HEK293 (cell line): ENCODE results near the gene C2orf69.

Source experiments
- CTCF ChIA-PET: fragments of 350-600 bp; formaldehyde crosslinking; extraction: SDS; loops from one replicate; lab custom pipeline; 2021; ENCODE audit warnings: antibody characterized with exemption; lab: Yijun Ruan, JAX
- POLR2A ChIA-PET: fragments of 300-600 bp; formaldehyde crosslinking; extraction: SDS; loops from one replicate; lab custom pipeline; 2020; ENCODE audit warnings: antibody characterized with exemption, inconsistent platforms; lab: Yijun Ruan, JAX
- H3K27ac ChIP-seq: fragments of 200-500 bp; sonication (Bioruptor generic); 2 replicates; pipeline ENCODE4 v1.5.1; 2014; ENCODE audit warnings: low read depth, low read length, control low read depth, inconsistent platforms; ENCODE audit errors: extremely low read depth
- H3K36me3 ChIP-seq, 2 experiments: fragments of 200-500 bp in 1 of 2; sonication (Bioruptor generic) in 1 of 2; 1 replicate in 1 of 2; 2 replicates in 1 of 2; pipeline ENCODE4 v1.5.1; 2014 to 2017; ENCODE audit warnings: inconsistent platforms in 2 of 2, low read length in 2 of 2; ENCODE audit not compliant: control insufficient read depth in 2 of 2, insufficient read depth in 1 of 2
- H3K4me1 ChIP-seq: fragments of 200-500 bp; sonication (Bioruptor generic); 2 replicates; pipeline ENCODE4 v1.5.1; 2014; ENCODE audit warnings: mild to moderate bottlenecking, low read length, inconsistent platforms; ENCODE audit not compliant: control insufficient read depth, insufficient read depth
- H3K4me3 ChIP-seq: 2 replicates; pipeline ENCODE4 v1.5.1; 2011; ENCODE audit warnings: low read depth, mild to moderate bottlenecking, control low read depth, low read length, moderate library complexity
- H3K9me3 ChIP-seq: fragments of 200-500 bp; sonication (Bioruptor generic); 2 replicates; pipeline ENCODE4 v1.5.1; 2014; ENCODE audit warnings: low read depth, low read length, inconsistent platforms; ENCODE audit not compliant: control insufficient read depth, insufficient read depth
- GFI1B ChIP-seq: fragments of 450-650 bp; formaldehyde crosslinking; IDR thresholded peaks from 2 replicates; pipeline ENCODE4 v1.5.1; 2016; ENCODE audit warnings: missing biosample characterization, missing genetic modification characterization
- OSR2 ChIP-seq: fragments of 450-650 bp; formaldehyde crosslinking; IDR thresholded peaks from 2 replicates; pipeline ENCODE4 v1.5.1; 2016; ENCODE audit warnings: missing biosample characterization, missing genetic modification characterization
- PATZ1 ChIP-seq: fragments of 450-650 bp; formaldehyde crosslinking; IDR thresholded peaks from 2 replicates; pipeline ENCODE4 v1.5.1; 2016; ENCODE audit warnings: missing biosample characterization, missing genetic modification characterization
- YY2 ChIP-seq: fragments of 450-650 bp; formaldehyde crosslinking; IDR thresholded peaks from 2 replicates; pipeline ENCODE4 v1.5.1; 2016; ENCODE audit warnings: missing biosample characterization, missing genetic modification characterization
- ZBTB1 ChIP-seq: fragments of 450-650 bp; formaldehyde crosslinking; IDR thresholded peaks from 2 replicates; pipeline ENCODE4 v1.5.1; 2016; ENCODE audit warnings: missing biosample characterization, missing genetic modification characterization
- ZBTB11 ChIP-seq: fragments of 450-650 bp; formaldehyde crosslinking; conservative IDR thresholded peaks from 2 replicates; pipeline ENCODE4 v1.5.1; 2016; ENCODE audit warnings: low read depth, missing biosample characterization, missing genetic modification characterization
- ZBTB20 ChIP-seq: fragments of 450-650 bp; formaldehyde crosslinking; IDR thresholded peaks from 2 replicates; pipeline ENCODE4 v1.5.1; 2016; ENCODE audit warnings: missing biosample characterization, missing genetic modification characterization
- ZNF10 ChIP-seq: fragments of 450-650 bp; formaldehyde crosslinking; IDR thresholded peaks from 2 replicates; pipeline ENCODE4 v1.5.1; 2017; ENCODE audit warnings: missing biosample characterization, missing genetic modification characterization
- ZNF112 ChIP-seq: fragments of 450-650 bp; formaldehyde crosslinking; IDR thresholded peaks from 2 replicates; pipeline ENCODE4 v1.5.0; 2017; ENCODE audit warnings: missing biosample characterization, missing genetic modification characterization
- ZNF132 ChIP-seq: fragments of 450-650 bp; formaldehyde crosslinking; IDR thresholded peaks from 2 replicates; pipeline ENCODE4 v1.5.1; 2017; ENCODE audit warnings: missing biosample characterization, missing genetic modification characterization, borderline replicate concordance
- ZNF138 ChIP-seq: fragments of 450-650 bp; formaldehyde crosslinking; IDR thresholded peaks from 2 replicates; pipeline ENCODE4 v1.5.1; 2016; ENCODE audit warnings: missing biosample characterization, missing genetic modification characterization, borderline replicate concordance
- ZNF146 ChIP-seq: fragments of 450-650 bp; formaldehyde crosslinking; IDR thresholded peaks from 2 replicates; pipeline ENCODE4 v1.5.1; 2016; ENCODE audit warnings: missing biosample characterization, missing genetic modification characterization
- ZNF155 ChIP-seq: fragments of 450-650 bp; formaldehyde crosslinking; IDR thresholded peaks from 2 replicates; pipeline ENCODE4 v1.5.1; 2016; ENCODE audit warnings: missing biosample characterization, missing genetic modification characterization
- ZNF16 ChIP-seq: fragments of 450-650 bp; formaldehyde crosslinking; IDR thresholded peaks from 2 replicates; pipeline ENCODE4 v1.5.1; 2016; ENCODE audit warnings: low read depth, missing biosample characterization, missing genetic modification characterization
- ZNF221 ChIP-seq: fragments of 450-650 bp; formaldehyde crosslinking; IDR thresholded peaks from 2 replicates; pipeline ENCODE4 v1.5.1; 2017; ENCODE audit warnings: missing biosample characterization, missing genetic modification characterization, borderline replicate concordance
- ZNF354C ChIP-seq: fragments of 450-650 bp; formaldehyde crosslinking; IDR thresholded peaks from 2 replicates; pipeline ENCODE4 v1.5.1; 2016; ENCODE audit warnings: missing biosample characterization, missing genetic modification characterization, low read depth, borderline replicate concordance
- ZNF37A ChIP-seq: fragments of 450-650 bp; IDR thresholded peaks from 2 replicates; pipeline ENCODE4 v1.5.1; 2018; ENCODE audit warnings: missing biosample characterization, missing genetic modification characterization
- ZNF48 ChIP-seq: fragments of 450-650 bp; formaldehyde crosslinking; IDR thresholded peaks from 2 replicates; pipeline ENCODE4 v1.5.1; 2016; ENCODE audit warnings: missing biosample characterization, missing genetic modification characterization
- ZNF518A ChIP-seq: fragments of 450-650 bp; formaldehyde crosslinking; conservative IDR thresholded peaks from 2 replicates; pipeline ENCODE4 v1.5.1; 2016; ENCODE audit warnings: low read depth, missing biosample characterization, missing genetic modification characterization
- ZNF530 ChIP-seq: fragments of 450-650 bp; formaldehyde crosslinking; IDR thresholded peaks from 2 replicates; pipeline ENCODE4 v1.5.1; 2016; ENCODE audit warnings: low read depth, missing biosample characterization, missing genetic modification characterization
- ZNF585B ChIP-seq: fragments of 450-650 bp; formaldehyde crosslinking; IDR thresholded peaks from 2 replicates; pipeline ENCODE4 v1.5.1; 2016; ENCODE audit warnings: missing biosample characterization, missing genetic modification characterization
- ZNF704 ChIP-seq: fragments of 450-650 bp; formaldehyde crosslinking; IDR thresholded peaks from 2 replicates; pipeline ENCODE4 v1.5.1; 2016; ENCODE audit warnings: missing biosample characterization, missing genetic modification characterization
- ZNF76 ChIP-seq: fragments of 450-650 bp; formaldehyde crosslinking; IDR thresholded peaks from 2 replicates; pipeline ENCODE4; 2016; ENCODE audit warnings: low read depth, missing biosample characterization, missing genetic modification characterization, borderline replicate concordance
- ZNF777 ChIP-seq: fragments of 450-650 bp; formaldehyde crosslinking; IDR thresholded peaks from 2 replicates; pipeline ENCODE4 v1.5.1; 2017; ENCODE audit warnings: missing biosample characterization, missing genetic modification characterization, borderline replicate concordance
- ZSCAN16 ChIP-seq: fragments of 450-650 bp; formaldehyde crosslinking; IDR thresholded peaks from 2 replicates; pipeline ENCODE4 v1.5.1; 2016; ENCODE audit warnings: missing biosample characterization, missing genetic modification characterization

Gene C2orf69

DNA sequence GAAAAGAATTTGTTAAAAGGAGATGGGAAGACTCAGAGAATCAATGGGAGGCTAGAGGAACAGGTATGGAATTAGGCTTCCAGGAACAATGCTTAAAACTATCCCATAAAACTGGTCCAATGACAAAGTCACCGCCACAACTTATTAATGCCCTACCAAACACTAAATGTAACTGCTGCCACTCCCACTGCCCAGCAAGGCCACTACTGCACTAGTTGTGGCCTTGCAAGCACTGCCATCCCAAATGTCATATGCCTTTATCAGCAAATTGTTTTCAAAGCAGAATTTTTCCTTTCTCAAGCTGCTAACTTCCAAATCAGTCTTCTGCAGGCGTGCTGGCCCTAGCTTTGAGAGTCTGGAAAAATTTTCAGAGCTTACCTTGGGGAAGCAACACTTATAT lies 14.5 kb upstream of the C2orf69 start:
- Histone ChIP-seq H3K9me3 (no peaks in the 10 kb centered on the region), H3K36me3 (no peaks in the 10 kb centered on the region), H3K4me3 (no peak overlapping the region), H3K4me1 (peaks cover 6% of the 10 kb centered on the region; the same call in 1 of the 2 replicates), H3K27ac (no peak overlapping the region)
- ChIA-PET POLR2A (interaction anchor here (1.0 kb wide), 1 partner anchor 210 kb away, joined by 3 read pairs; no protein-coding TSS in a partner anchor), CTCF (interaction anchor here (0.7 kb wide), 1 partner anchor 1600 kb away, joined by 3 read pairs; no protein-coding TSS in a partner anchor)
- TF ChIP-seq ZSCAN16 (tag by site-specific recombination), result no peak
- no peak for TF ChIP-seq ZNF16 (tag by site-specific recombination)
- no peak for TF ChIP-seq ZNF518A (tag by site-specific recombination)
- no peak for TF ChIP-seq ZNF76 (tag by site-specific recombination)
- TF ChIP-seq ZBTB1 (tag by site-specific recombination), result no peak
- no peak for TF ChIP-seq ZNF37A (tag by site-specific recombination)
- no peak for TF ChIP-seq YY2
- no peak for TF ChIP-seq ZNF777
- TF ChIP-seq ZNF48 (tag by site-specific recombination), result no peak
- no peak for TF ChIP-seq ZNF10
- no peak for TF ChIP-seq ZNF146
- TF ChIP-seq ZNF138 (tag by site-specific recombination), result no peak
- no peak for TF ChIP-seq PATZ1 (tag by site-specific recombination)
- no peak for TF ChIP-seq OSR2 (tag by site-specific recombination)
- TF ChIP-seq ZNF221 (tag by site-specific recombination), result no peak
- TF ChIP-seq ZNF112 (tag by site-specific recombination), result no peak
- no peak for TF ChIP-seq ZBTB20 (tag by site-specific recombination)

GRCh38 chr2:199901942-199902341 lies 9.2 kb upstream of the C2orf69 start:
- Histone ChIP-seq H3K27ac (no peak overlapping the region), H3K36me3 (no peaks in the 10 kb centered on the region), H3K4me1 (no peaks in the 10 kb centered on the region), H3K4me3 (no peak overlapping the region), H3K9me3 (no peaks in the 10 kb centered on the region)
- TF ChIP-seq ZNF155 (no peak), ZNF777 (no peak), GFI1B (tag by site-specific recombination) (no peak), ZNF132 (tag by site-specific recombination) (no peak), ZBTB11 (no peak), ZNF354C (no peak), ZNF704 (no peak), ZNF585B (no peak), ZNF530 (tag by site-specific recombination) (no peak)
- ChIA-PET CTCF (interaction anchor here (0.7 kb wide), 1 partner anchor 1557 kb away, joined by 3 read pairs; no protein-coding TSS in a partner anchor), POLR2A (no interaction called here)
